ENCODE data around the gene ITGA2B. TPM values are rescaled to one million over a fixed set of nuclear protein-coding genes. Genes with fewer than 3 reads are reported as not detected.
A peak's percentile ranks its signal among the peaks of the same experiment; 100 is the strongest.

Gene ITGA2B
- total RNA-seq, 1 donor from 2014 or later = 1.2 TPM

- no peak overlapping the region for H3K27ac Mint-ChIP-seq
- no peaks in the 10 kb centered on the region for H3K9me3 Mint-ChIP-seq (ENCODE audit: low read depth)
- TF ChIP-seq, protein P1, sequence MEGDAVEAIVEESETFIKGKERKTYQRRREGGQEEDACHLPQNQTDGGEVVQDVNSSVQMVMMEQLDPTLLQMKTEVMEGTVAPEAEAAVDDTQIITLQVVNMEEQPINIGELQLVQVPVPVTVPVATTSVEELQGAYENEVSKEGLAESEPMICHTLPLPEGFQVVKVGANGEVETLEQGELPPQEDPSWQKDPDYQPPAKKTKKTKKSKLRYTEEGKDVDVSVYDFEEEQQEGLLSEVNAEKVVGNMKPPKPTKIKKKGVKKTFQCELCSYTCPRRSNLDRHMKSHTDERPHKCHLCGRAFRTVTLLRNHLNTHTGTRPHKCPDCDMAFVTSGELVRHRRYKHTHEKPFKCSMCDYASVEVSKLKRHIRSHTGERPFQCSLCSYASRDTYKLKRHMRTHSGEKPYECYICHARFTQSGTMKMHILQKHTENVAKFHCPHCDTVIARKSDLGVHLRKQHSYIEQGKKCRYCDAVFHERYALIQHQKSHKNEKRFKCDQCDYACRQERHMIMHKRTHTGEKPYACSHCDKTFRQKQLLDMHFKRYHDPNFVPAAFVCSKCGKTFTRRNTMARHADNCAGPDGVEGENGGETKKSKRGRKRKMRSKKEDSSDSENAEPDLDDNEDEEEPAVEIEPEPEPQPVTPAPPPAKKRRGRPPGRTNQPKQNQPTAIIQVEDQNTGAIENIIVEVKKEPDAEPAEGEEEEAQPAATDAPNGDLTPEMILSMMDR (IDR thresholded peaks at IDR 0.05; ENCODE audit: unreplicated experiment) = no peak
- H3K4me1 Mint-ChIP-seq (ENCODE audit: low read depth) = peaks cover 7% of the 10 kb centered on the region
- DNase-seq (ENCODE audit: low spot score, unreplicated experiment) = no peak
- H3K4me3 Mint-ChIP-seq (ENCODE audit: low read depth) = no peak overlapping the region
- H3K27me3 Mint-ChIP-seq = peaks cover 13% of the 10 kb centered on the region
- H3K36me3 Mint-ChIP-seq (ENCODE audit: insufficient read depth) = no peaks in the 10 kb centered on the region
These were observed 314 bp upstream of the ITGA2B start for GRCh38 chr17:44389723-44390202.

DNA sequence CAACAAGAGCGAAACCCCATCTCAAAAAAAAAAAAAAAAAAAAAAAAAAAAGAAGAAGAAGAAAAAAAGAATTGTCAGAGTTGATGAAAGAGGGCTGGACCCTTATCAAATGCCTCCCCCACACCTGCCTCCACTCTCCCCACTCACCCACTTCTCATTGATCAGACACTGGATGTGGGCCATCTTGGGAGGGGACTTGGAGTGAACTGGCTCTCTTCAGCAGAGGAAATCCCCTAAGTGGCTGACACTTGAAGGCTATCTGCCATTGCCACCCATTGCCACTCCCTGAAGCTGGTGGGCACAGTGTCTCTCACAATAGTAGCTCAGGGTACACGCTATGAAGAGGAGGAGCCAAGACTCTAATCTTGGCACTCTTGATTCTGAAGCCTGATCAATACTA lies 1.6 kb downstream of the ITGA2B start:
- Mint-ChIP-seq H3K36me3 (ENCODE audit: insufficient read depth) (no peaks in the 10 kb centered on the region), H3K27ac (no peak overlapping the region), H3K4me1 (ENCODE audit: low read depth) (peaks cover 8% of the 10 kb centered on the region), H3K9me3 (ENCODE audit: low read depth) (no peaks in the 10 kb centered on the region), H3K27me3 (peaks cover 32% of the 10 kb centered on the region), H3K4me3 (ENCODE audit: low read depth) (no peak overlapping the region)
- TF ChIP-seq, protein P1 (IDR thresholded peaks at IDR 0.05; ENCODE audit: unreplicated experiment) = no peak
- DNase-seq (ENCODE audit: low spot score, unreplicated experiment) = no peak

DNA sequence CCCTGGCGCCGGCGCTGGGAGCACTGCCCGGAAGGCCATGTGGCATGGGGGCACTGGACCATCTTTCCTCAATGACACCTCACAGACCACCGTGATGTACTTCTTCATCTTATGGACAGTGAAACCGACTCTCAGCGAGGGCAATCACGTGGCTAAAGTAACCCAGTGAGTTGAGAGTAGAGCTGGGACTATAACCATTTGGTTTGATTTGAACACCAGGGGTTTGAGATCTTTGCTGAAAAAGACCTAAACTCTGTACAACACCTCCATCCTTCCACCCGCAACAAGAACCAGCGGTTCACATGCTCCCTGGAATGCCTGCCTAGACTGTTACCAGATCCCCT lies 3.3 kb downstream of the ITGA2B start:
- H3K9me3 Mint-ChIP-seq (ENCODE audit: low read depth) = no peaks in the 10 kb centered on the region
- no peaks in the 10 kb centered on the region for H3K36me3 Mint-ChIP-seq (ENCODE audit: insufficient read depth)
- H3K4me1 Mint-ChIP-seq (ENCODE audit: low read depth) = peaks cover 8% of the 10 kb centered on the region
- TF ChIP-seq, protein P1 (IDR thresholded peaks at IDR 0.05; ENCODE audit: unreplicated experiment) = no peak
- peak overlapping the region; percentile 71 for H3K4me3 Mint-ChIP-seq (ENCODE audit: low read depth)
- DNase-seq (ENCODE audit: low spot score, unreplicated experiment) = no peak
- peaks cover 44% of the 10 kb centered on the region for H3K27me3 Mint-ChIP-seq
- peak overlapping the region; percentile 48 for H3K27ac Mint-ChIP-seq

DNA sequence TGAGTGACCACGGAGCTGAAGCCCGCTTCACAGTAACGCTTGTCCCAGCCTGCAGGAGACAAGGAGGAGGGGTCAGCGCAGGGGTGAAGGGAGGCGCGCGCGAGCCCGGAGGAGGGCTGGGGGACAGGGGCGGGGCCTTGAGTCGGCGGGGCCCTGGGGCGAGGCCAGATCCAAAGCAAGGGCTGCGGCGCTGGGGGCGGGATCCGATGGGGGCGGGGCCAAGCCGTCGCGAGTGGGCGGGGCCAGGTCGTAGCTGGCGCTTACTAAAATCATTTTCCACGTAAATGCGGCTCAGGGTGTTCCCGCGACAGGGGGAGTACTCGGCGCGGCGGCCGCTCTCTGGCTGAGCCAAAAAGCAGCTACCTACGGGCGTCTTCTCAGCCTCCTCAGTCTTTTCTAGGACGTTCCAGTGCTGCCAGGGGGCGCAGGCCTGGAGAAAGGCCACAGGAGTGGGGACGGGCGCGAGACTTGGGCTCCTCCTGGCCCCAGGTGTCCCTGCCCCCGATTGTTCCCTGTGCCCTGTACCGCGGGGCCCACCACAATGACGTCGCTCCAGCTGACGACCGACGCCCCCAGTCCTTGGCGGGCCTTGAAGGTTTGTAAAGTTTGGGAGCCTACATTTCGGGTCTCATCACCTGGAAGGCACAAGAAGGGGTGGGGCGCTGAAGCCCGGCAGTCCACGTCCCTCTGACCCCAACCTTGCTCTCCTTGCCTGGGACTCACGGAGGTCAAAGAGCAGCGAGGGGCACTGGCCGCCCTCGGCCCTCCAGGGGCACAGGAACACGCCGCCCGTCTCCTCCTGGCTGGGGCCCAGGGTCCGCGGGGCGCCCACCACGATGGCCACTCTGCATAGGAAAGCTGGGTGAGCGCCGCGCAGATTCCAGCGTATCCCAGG lies 3.9 kb downstream of the ITGA2B start:
- Mint-ChIP-seq H3K27ac (no peak overlapping the region), H3K4me3 (ENCODE audit: low read depth) (peak overlapping the region; percentile 71), H3K27me3 (peaks cover 44% of the 10 kb centered on the region), H3K36me3 (ENCODE audit: insufficient read depth) (no peaks in the 10 kb centered on the region), H3K4me1 (ENCODE audit: low read depth) (peaks cover 7% of the 10 kb centered on the region), H3K9me3 (ENCODE audit: low read depth) (no peaks in the 10 kb centered on the region)
- TF ChIP-seq, protein P1 (IDR thresholded peaks at IDR 0.05; ENCODE audit: unreplicated experiment) = peak; percentile 43
- peak; percentile 69 for DNase-seq (ENCODE audit: low spot score, unreplicated experiment)

DNA sequence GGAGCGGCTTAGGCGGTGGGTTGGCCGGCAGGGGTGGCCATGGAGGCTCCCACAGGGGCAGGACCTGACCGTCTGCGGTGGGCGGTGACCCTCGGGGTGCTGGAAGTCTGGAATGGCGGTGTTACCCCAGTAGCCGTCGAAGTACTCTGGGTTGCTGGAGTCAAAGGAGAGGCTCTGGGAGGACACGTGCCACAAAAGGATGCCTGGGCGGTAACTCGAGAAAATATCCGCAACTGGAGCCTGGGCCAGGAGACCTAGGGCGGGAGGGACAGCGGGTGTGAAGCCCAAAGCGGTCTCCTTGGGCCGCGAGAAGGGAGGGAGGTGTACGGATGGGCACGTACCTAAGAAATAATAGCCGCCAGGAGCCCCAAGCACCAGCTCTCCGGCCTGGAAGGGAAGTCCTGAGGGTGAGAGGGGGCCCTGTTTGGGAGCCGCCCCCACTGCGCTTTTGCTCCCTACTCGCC lies 4.6 kb downstream of the ITGA2B start:
- no peak for DNase-seq (ENCODE audit: low spot score, unreplicated experiment)
- Mint-ChIP-seq H3K9me3 (ENCODE audit: low read depth) (no peaks in the 10 kb centered on the region), H3K4me1 (ENCODE audit: low read depth) (peaks cover 3% of the 10 kb centered on the region), H3K27me3 (peaks cover 44% of the 10 kb centered on the region), H3K4me3 (ENCODE audit: low read depth) (peak overlapping the region; percentile 63), H3K27ac (no peak overlapping the region), H3K36me3 (ENCODE audit: insufficient read depth) (no peaks in the 10 kb centered on the region)
- TF ChIP-seq, protein P1 (IDR thresholded peaks at IDR 0.05; ENCODE audit: unreplicated experiment) = no peak

Measured in progenitor cell of endocrine pancreas (in vitro differentiated cells).